Neural cell (in vitro differentiated cells): ENCODE data around the gene GRID1. TPM values are rescaled to one million over a fixed set of nuclear protein-coding genes. Genes with fewer than 3 reads are reported as not detected.

Source experiments
- H2AFZ ChIP-seq: fragments of 200-600, 300-800 bp; sonication (generic), shearing (Covaris generic); 2 replicates; pipeline ENCODE4 v1.6.0; 2014; ENCODE audit warnings: low read depth, mild to moderate bottlenecking, antibody characterized with exemption, low read length, moderate library complexity
- H3F3A ChIP-seq: fragments of 200-600 bp; shearing (Covaris generic); 2 replicates; pipeline ENCODE4 v1.6.1; 2016; ENCODE audit warnings: mild to moderate bottlenecking, moderate library complexity, mixed read lengths, antibody characterized with exemption, low read length; ENCODE audit not compliant: insufficient read depth, poor library complexity, severe bottlenecking
- H3K27ac ChIP-seq: fragments of 200-600, 300-800 bp; sonication (generic), shearing (Covaris generic); 2 replicates; pipeline ENCODE4 v1.5.1; 2014; ENCODE audit warnings: mild to moderate bottlenecking, low read length, moderate library complexity
- H3K27me3 ChIP-seq: fragments of 300-800, 200-600 bp; sonication (generic), shearing (Covaris generic); 2 replicates; pipeline ENCODE4 v1.6.0; 2014; ENCODE audit warnings: mild to moderate bottlenecking, low read depth, low read length, moderate library complexity; ENCODE audit not compliant: insufficient read depth
- H3K36me3 ChIP-seq: fragments of 300-800, 200-600 bp; sonication (generic), shearing (Covaris generic); 2 replicates; pipeline ENCODE4 v1.5.1; 2014; ENCODE audit warnings: mild to moderate bottlenecking, antibody characterized with exemption, low read length, moderate library complexity; ENCODE audit not compliant: insufficient read depth
- H3K4me2 ChIP-seq: fragments of 300-800, 200-600 bp; sonication (generic), shearing (Covaris generic); 2 replicates; pipeline ENCODE4 v1.6.0; 2014; ENCODE audit warnings: mild to moderate bottlenecking, low read length
- H3K4me3 ChIP-seq: fragments of 300-800, 200-600 bp; sonication (generic), shearing (Covaris generic); 2 replicates; pipeline ENCODE4 v1.5.1; 2014; ENCODE audit warnings: mild to moderate bottlenecking, low read length, moderate library complexity
- H3K79me2 ChIP-seq: fragments of 200-600 bp; shearing (Covaris generic); replicated peaks from 2 replicates; pipeline ENCODE4 v1.6.0; 2014; ENCODE audit warnings: mild to moderate bottlenecking, low read length, moderate library complexity; ENCODE audit not compliant: insufficient read depth
- H3K9ac ChIP-seq: fragments of 300-800, 200-600 bp; sonication (generic), shearing (Covaris generic); 2 replicates; pipeline ENCODE4 v1.6.1; 2016; ENCODE audit warnings: mild to moderate bottlenecking, low read length, mixed read lengths
- H3K9me2 ChIP-seq: fragments of 200-600 bp; shearing (Covaris generic); 2 replicates; pipeline ENCODE4 v1.6.1; 2016; ENCODE audit warnings: mild to moderate bottlenecking, low read length, mixed read lengths; ENCODE audit not compliant: insufficient read depth
- H3K9me3 ChIP-seq: fragments of 200-600, 300-800 bp; sonication (generic), shearing (Covaris generic); 2 replicates; pipeline ENCODE4 v1.6.1; 2016; ENCODE audit warnings: mild to moderate bottlenecking, mixed run types, low read length, moderate library complexity, mixed read lengths
- H4K20me1 ChIP-seq: fragments of 200-600 bp; shearing (Covaris generic); 2 replicates; pipeline ENCODE4 v1.6.1; 2016; ENCODE audit warnings: mild to moderate bottlenecking, mixed run types; ENCODE audit not compliant: insufficient read depth
- EP300 ChIP-seq: fragments of 450-650 bp; conservative IDR thresholded peaks from 2 replicates; pipeline ENCODE4 v1.6.1; 2014; ENCODE audit warnings: antibody characterized with exemption, mild to moderate bottlenecking, moderate library complexity; ENCODE audit not compliant: poor library complexity, severe bottlenecking
- EZH2 ChIP-seq: fragments of 200-600, 300-800 bp; shearing (Covaris generic), sonication (generic); IDR thresholded peaks from 2 replicates; pipeline ENCODE4 v1.6.1; 2014; ENCODE audit warnings: antibody characterized with exemption, low read length, borderline replicate concordance, mild to moderate bottlenecking; ENCODE audit not compliant: insufficient read depth, poor library complexity, severe bottlenecking
- MXI1 ChIP-seq: fragments of 450-650 bp; conservative IDR thresholded peaks from 2 replicates; pipeline ENCODE4 v1.6.1; 2014; ENCODE audit warnings: antibody characterized with exemption, mild to moderate bottlenecking; ENCODE audit not compliant: poor library complexity, severe bottlenecking
- POLR2AphosphoS5 ChIP-seq: IDR thresholded peaks from 2 replicates; pipeline ENCODE4 v1.6.1; 2012
- RAD21 ChIP-seq: fragments of 450-650 bp; conservative IDR thresholded peaks from 2 replicates; pipeline ENCODE4 v1.6.1; 2014; ENCODE audit warnings: antibody characterized with exemption, mild to moderate bottlenecking, moderate library complexity
- SMC3 ChIP-seq: fragments of 450-650 bp; conservative IDR thresholded peaks from 2 replicates; pipeline ENCODE4 v1.6.1; 2014; ENCODE audit warnings: antibody characterized with exemption, mild to moderate bottlenecking, moderate library complexity; ENCODE audit not compliant: poor library complexity
- TAF1 ChIP-seq: IDR thresholded peaks from 2 replicates; pipeline ENCODE4 v1.6.1; 2012; ENCODE audit warnings: low read depth
- polyA plus RNA-seq: library from polyadenylated mRNA; depleted of rRNA; stranded (reverse); fragments of >200 nt; gene quantifications from 2 replicates; pipeline ENCODE4 v1.2.3, GENCODE V29; 2014
- TF ChIP-seq, protein P1 (sequence below): IDR thresholded peaks from 2 replicates; pipeline ENCODE4 v1.6.1; 2012; ENCODE audit warnings: borderline replicate concordance
- TF ChIP-seq, protein P2 (sequence below): fragments of 450-650 bp; IDR thresholded peaks from 2 replicates; pipeline ENCODE4 v1.5.1; 2014; ENCODE audit warnings: antibody characterized with exemption, mild to moderate bottlenecking, moderate library complexity; ENCODE audit not compliant: poor library complexity, severe bottlenecking

Gene GRID1
- polyA plus RNA-seq, 1 donor from 2014 or later = 7.3 TPM

DNA sequence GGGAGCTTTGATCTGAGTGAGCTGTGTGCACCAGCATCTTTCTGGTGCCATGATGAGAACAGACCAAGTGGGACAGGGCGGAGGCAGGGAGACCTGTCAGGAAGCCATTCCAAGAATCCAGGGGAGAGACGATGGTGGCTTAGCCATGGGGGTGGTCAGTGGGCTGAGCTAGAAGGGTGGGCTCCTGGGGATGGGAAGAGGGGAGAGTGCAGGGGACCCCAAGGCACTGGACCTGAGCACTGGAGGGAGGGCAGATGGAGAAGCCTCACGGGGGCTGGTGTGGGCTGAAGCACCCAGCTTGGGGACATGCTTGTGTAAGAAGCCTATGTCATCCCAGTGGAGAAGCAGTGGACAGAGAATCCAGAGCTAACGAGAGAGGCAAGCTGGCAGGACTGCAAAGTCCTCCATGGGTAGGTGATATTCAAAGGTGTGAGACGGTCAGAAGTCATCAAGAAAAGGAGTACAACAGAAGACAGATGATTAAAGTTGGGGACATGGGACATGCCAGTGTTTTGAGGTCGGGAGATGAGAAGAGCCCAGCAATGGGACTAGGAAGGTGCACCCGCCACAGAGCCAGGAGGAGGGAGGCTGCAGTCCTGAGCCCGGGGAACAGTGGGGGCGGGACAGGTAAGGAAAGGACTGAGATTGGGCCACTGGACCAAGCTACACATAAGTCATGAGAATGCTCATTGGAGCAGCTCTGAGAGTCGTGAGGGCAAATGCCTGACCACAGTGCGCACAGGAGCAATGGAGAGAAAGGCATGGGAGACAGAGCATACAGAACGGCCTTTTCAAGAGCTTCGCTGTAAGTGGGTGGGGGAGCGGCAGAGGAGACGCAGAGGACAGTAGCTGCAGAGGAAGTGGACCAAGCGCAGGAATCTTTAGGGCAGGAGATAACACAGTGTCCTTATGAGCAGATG is 72.0 kb downstream of the GRID1 start:
- Histone ChIP-seq H3K9ac (no peak overlapping the region), H3K27ac (no peak overlapping the region), H3K9me3 (no peaks in the 10 kb centered on the region), H3K4me3 (no peak overlapping the region), H2AFZ (no peak overlapping the region), H3K9me2 (no peaks in the 10 kb centered on the region), H3K79me2 (no peaks in the 10 kb centered on the region), H3K36me3 (no peaks in the 10 kb centered on the region), H3F3A (no peaks in the 10 kb centered on the region), H3K4me2 (no peak overlapping the region), H4K20me1 (no peaks in the 10 kb centered on the region), H3K27me3 (no peaks in the 10 kb centered on the region)
- TF ChIP-seq POLR2AphosphoS5 (no peak), RAD21 (no peak), EP300 (no peak), MXI1 (no peak), SMC3 (no peak), EZH2 (no peak), TAF1 (no peak)
- TF ChIP-seq, protein P1, sequence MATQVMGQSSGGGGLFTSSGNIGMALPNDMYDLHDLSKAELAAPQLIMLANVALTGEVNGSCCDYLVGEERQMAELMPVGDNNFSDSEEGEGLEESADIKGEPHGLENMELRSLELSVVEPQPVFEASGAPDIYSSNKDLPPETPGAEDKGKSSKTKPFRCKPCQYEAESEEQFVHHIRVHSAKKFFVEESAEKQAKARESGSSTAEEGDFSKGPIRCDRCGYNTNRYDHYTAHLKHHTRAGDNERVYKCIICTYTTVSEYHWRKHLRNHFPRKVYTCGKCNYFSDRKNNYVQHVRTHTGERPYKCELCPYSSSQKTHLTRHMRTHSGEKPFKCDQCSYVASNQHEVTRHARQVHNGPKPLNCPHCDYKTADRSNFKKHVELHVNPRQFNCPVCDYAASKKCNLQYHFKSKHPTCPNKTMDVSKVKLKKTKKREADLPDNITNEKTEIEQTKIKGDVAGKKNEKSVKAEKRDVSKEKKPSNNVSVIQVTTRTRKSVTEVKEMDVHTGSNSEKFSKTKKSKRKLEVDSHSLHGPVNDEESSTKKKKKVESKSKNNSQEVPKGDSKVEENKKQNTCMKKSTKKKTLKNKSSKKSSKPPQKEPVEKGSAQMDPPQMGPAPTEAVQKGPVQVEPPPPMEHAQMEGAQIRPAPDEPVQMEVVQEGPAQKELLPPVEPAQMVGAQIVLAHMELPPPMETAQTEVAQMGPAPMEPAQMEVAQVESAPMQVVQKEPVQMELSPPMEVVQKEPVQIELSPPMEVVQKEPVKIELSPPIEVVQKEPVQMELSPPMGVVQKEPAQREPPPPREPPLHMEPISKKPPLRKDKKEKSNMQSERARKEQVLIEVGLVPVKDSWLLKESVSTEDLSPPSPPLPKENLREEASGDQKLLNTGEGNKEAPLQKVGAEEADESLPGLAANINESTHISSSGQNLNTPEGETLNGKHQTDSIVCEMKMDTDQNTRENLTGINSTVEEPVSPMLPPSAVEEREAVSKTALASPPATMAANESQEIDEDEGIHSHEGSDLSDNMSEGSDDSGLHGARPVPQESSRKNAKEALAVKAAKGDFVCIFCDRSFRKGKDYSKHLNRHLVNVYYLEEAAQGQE = no peak
- TF ChIP-seq, protein P2, sequence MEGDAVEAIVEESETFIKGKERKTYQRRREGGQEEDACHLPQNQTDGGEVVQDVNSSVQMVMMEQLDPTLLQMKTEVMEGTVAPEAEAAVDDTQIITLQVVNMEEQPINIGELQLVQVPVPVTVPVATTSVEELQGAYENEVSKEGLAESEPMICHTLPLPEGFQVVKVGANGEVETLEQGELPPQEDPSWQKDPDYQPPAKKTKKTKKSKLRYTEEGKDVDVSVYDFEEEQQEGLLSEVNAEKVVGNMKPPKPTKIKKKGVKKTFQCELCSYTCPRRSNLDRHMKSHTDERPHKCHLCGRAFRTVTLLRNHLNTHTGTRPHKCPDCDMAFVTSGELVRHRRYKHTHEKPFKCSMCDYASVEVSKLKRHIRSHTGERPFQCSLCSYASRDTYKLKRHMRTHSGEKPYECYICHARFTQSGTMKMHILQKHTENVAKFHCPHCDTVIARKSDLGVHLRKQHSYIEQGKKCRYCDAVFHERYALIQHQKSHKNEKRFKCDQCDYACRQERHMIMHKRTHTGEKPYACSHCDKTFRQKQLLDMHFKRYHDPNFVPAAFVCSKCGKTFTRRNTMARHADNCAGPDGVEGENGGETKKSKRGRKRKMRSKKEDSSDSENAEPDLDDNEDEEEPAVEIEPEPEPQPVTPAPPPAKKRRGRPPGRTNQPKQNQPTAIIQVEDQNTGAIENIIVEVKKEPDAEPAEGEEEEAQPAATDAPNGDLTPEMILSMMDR = no peak

DNA sequence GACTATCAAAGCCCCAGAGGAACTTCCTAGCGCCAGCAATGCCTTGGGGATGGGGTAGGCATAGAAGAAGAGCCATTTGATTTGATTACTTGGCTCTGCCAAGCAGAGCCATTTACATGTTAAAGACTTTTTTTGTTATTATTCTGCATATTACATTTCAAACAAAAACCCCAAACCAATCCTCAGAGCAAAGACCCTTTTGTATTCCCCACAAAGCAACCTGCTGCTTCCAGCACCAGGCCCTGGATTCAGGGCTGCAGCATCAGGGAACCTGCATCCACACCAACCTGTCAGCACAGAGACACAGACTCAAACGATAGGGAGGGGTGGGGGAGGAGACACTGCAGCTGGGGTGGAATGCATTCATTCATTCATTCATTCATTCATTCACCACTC is 73.2 kb downstream of the GRID1 start:
- Histone ChIP-seq H3K79me2 (no peaks in the 10 kb centered on the region), H3K9me3 (no peaks in the 10 kb centered on the region), H3F3A (no peaks in the 10 kb centered on the region), H3K9me2 (no peaks in the 10 kb centered on the region), H3K9ac (no peak overlapping the region), H4K20me1 (no peaks in the 10 kb centered on the region), H3K27ac (no peak overlapping the region), H3K36me3 (no peaks in the 10 kb centered on the region), H2AFZ (no peak overlapping the region), H3K4me3 (no peak overlapping the region), H3K27me3 (no peaks in the 10 kb centered on the region), H3K4me2 (no peak overlapping the region)
- TF ChIP-seq MXI1 = no peak
- TF ChIP-seq, protein P2 = no peak
- TF ChIP-seq, protein P1 = no peak
- TF ChIP-seq RAD21 = no peak
- TF ChIP-seq POLR2AphosphoS5 = no peak
- no peak for TF ChIP-seq SMC3
- TF ChIP-seq EP300 = no peak
- no peak for TF ChIP-seq EZH2
- TF ChIP-seq TAF1 = no peak
